Activated naive CD8-positive, alpha-beta T cell treated with anti-CD3 and anti-CD28 coated beads, Interleukin-2, amount 50 U/mL, for 24 hours (primary cell): ENCODE data around the gene FERMT1.
A peak's percentile ranks its signal among the peaks of the same experiment; 100 is the strongest.

Experiments
- ATAC-seq: fragments of 150-1000 bp; cut with Tn5 transposase; one replicate; pipeline ENCODE4 v1.10.0; 2021
- DNase-seq: peaks from one replicate; pipeline ENCODE4 v3.0.0; 2021
- H3K27ac Mint-ChIP-seq: one replicate; pipeline ENCODE4 v1.8.0; 2021; ENCODE audit warnings: mild to moderate bottlenecking, mixed read lengths
- H3K27me3 Mint-ChIP-seq: one replicate; pipeline ENCODE4 v1.8.0; 2021; ENCODE audit warnings: mixed read lengths
- H3K36me3 Mint-ChIP-seq: one replicate; pipeline ENCODE4 v1.8.0; 2021; ENCODE audit warnings: low read depth, mixed read lengths
- H3K4me1 Mint-ChIP-seq: one replicate; pipeline ENCODE4 v1.8.0; 2021; ENCODE audit warnings: mixed read lengths
- H3K4me3 Mint-ChIP-seq: one replicate; pipeline ENCODE4 v1.8.0; 2021; ENCODE audit warnings: mild to moderate bottlenecking, moderate library complexity, mixed read lengths
- H3K9me3 Mint-ChIP-seq: one replicate; pipeline ENCODE4 v1.8.0; 2021; ENCODE audit warnings: mixed read lengths

The FERMT1 gene

GRCh38 chr20:6122873-6123648 lies at the start of gene FERMT1:
TSS of gene FERMT1 (minus strand) at chr20:6123030. CDS start at chr20:6119554, 3,476 bp downstream.
- Mint-ChIP-seq H3K4me1 (peaks cover 3% of the 10 kb centered on the region), H3K9me3 (no peaks in the 10 kb centered on the region), H3K36me3 (no peaks in the 10 kb centered on the region), H3K4me3 (peak within 1 kb of the TSS; percentile 24), H3K27me3 (peaks cover 35% of the 10 kb centered on the region), H3K27ac (no peak within 1 kb of the TSS)
- ATAC-seq (peak; percentile 87), DNase-seq (peak; percentile 35)

GRCh38 chr20:6169251-6169650 lies 46.4 kb upstream of the FERMT1 start:
- H3K27ac Mint-ChIP-seq, result no peak overlapping the region
- H3K4me1 Mint-ChIP-seq, result no peaks in the 10 kb centered on the region
- no peaks in the 10 kb centered on the region for H3K36me3 Mint-ChIP-seq
- H3K27me3 Mint-ChIP-seq, result peaks cover 5% of the 10 kb centered on the region
- ATAC-seq (no peak), DNase-seq (no peak)
- H3K9me3 Mint-ChIP-seq, result peaks cover 10% of the 10 kb centered on the region
- no peak overlapping the region for H3K4me3 Mint-ChIP-seq

- H3K36me3 Mint-ChIP-seq, result no peaks in the 10 kb centered on the region
- H3K27ac Mint-ChIP-seq, result no peak overlapping the region
- no peak for DNase-seq
- H3K9me3 Mint-ChIP-seq, result peaks cover 10% of the 10 kb centered on the region
- ATAC-seq, result no peak
- H3K4me3 Mint-ChIP-seq, result no peak overlapping the region
- no peaks in the 10 kb centered on the region for H3K4me1 Mint-ChIP-seq
- H3K27me3 Mint-ChIP-seq, result peaks cover 5% of the 10 kb centered on the region
These were observed 45.4 kb upstream of the FERMT1 start for GRCh38 chr20:6168204-6168603.

GRCh38 chr20:6165346-6165745 lies 42.5 kb upstream of the FERMT1 start:
- no peaks in the 10 kb centered on the region for H3K36me3 Mint-ChIP-seq

GRCh38 chr20:6164421-6165341 lies 41.9 kb upstream of the FERMT1 start:
- Mint-ChIP-seq H3K36me3 (no peaks in the 10 kb centered on the region), H3K4me3 (no peak overlapping the region), H3K9me3 (peaks cover 3% of the 10 kb centered on the region), H3K4me1 (no peaks in the 10 kb centered on the region), H3K27ac (no peak overlapping the region), H3K27me3 (peaks cover 10% of the 10 kb centered on the region)
- no peak for ATAC-seq
- no peak for DNase-seq

More at GRCh38 chr20:6165346-6165745, 42.5 kb upstream of the FERMT1 start:
- Mint-ChIP-seq H3K27me3 (peaks cover 8% of the 10 kb centered on the region), H3K9me3 (peaks cover under 1% of the 10 kb centered on the region), H3K27ac (no peak overlapping the region), H3K4me1 (no peaks in the 10 kb centered on the region), H3K4me3 (no peak overlapping the region)
- DNase-seq (no peak), ATAC-seq (no peak)

- no peak for ATAC-seq
- no peaks in the 10 kb centered on the region for H3K4me1 Mint-ChIP-seq
- no peak overlapping the region for H3K27ac Mint-ChIP-seq
- DNase-seq, result no peak
- peaks cover 9% of the 10 kb centered on the region for H3K27me3 Mint-ChIP-seq
- H3K9me3 Mint-ChIP-seq, result peaks cover 17% of the 10 kb centered on the region
- no peak overlapping the region for H3K4me3 Mint-ChIP-seq
- peaks cover 6% of the 10 kb centered on the region for H3K36me3 Mint-ChIP-seq
These were observed 37.9 kb upstream of the FERMT1 start for GRCh38 chr20:6160736-6161135.

- Mint-ChIP-seq H3K9me3 (peaks cover 24% of the 10 kb centered on the region), H3K4me1 (no peaks in the 10 kb centered on the region), H3K27ac (no peak overlapping the region), H3K4me3 (no peak overlapping the region), H3K36me3 (peaks cover 6% of the 10 kb centered on the region), H3K27me3 (peaks cover 18% of the 10 kb centered on the region)
- ATAC-seq (no peak), DNase-seq (no peak)
These were observed 34.5 kb upstream of the FERMT1 start for GRCh38 chr20:6157345-6157744.

GRCh38 chr20:6152777-6153176 lies 29.9 kb upstream of the FERMT1 start:
- Mint-ChIP-seq H3K27ac (no peak overlapping the region), H3K9me3 (peaks cover 20% of the 10 kb centered on the region), H3K4me1 (no peaks in the 10 kb centered on the region), H3K4me3 (no peak overlapping the region), H3K36me3 (peaks cover 6% of the 10 kb centered on the region), H3K27me3 (peaks cover 18% of the 10 kb centered on the region)
- DNase-seq (no peak), ATAC-seq (no peak)

- Mint-ChIP-seq H3K27me3 (peaks cover 10% of the 10 kb centered on the region), H3K4me3 (no peak overlapping the region), H3K9me3 (no peaks in the 10 kb centered on the region), H3K4me1 (no peaks in the 10 kb centered on the region), H3K27ac (no peak overlapping the region), H3K36me3 (no peaks in the 10 kb centered on the region)
- ATAC-seq, result no peak
- no peak for DNase-seq
These were observed 25.2 kb upstream of the FERMT1 start for GRCh38 chr20:6148073-6148472.

GRCh38 chr20:6142348-6142993 lies 19.6 kb upstream of the FERMT1 start:
- ATAC-seq (no peak), DNase-seq (peak; percentile 44)
- Mint-ChIP-seq H3K4me3 (no peak overlapping the region), H3K27me3 (peaks cover 5% of the 10 kb centered on the region), H3K27ac (no peak overlapping the region), H3K36me3 (no peaks in the 10 kb centered on the region), H3K9me3 (no peaks in the 10 kb centered on the region), H3K4me1 (no peaks in the 10 kb centered on the region)

GRCh38 chr20:6140947-6141346 lies 18.1 kb upstream of the FERMT1 start:
- no peaks in the 10 kb centered on the region for H3K4me1 Mint-ChIP-seq
- H3K27ac Mint-ChIP-seq, result no peak overlapping the region
- H3K36me3 Mint-ChIP-seq, result no peaks in the 10 kb centered on the region
- H3K9me3 Mint-ChIP-seq, result no peaks in the 10 kb centered on the region
- ATAC-seq (peak; percentile 49), DNase-seq (no peak)
- no peak overlapping the region for H3K4me3 Mint-ChIP-seq
- peaks cover 8% of the 10 kb centered on the region for H3K27me3 Mint-ChIP-seq

- H3K27ac Mint-ChIP-seq, result no peak overlapping the region
- H3K36me3 Mint-ChIP-seq, result no peaks in the 10 kb centered on the region
- no peak for DNase-seq
- H3K4me3 Mint-ChIP-seq, result no peak overlapping the region
- H3K27me3 Mint-ChIP-seq, result peaks cover 10% of the 10 kb centered on the region
- no peak for ATAC-seq
- no peaks in the 10 kb centered on the region for H3K4me1 Mint-ChIP-seq
- H3K9me3 Mint-ChIP-seq, result no peaks in the 10 kb centered on the region
These were observed 12.5 kb upstream of the FERMT1 start for GRCh38 chr20:6135347-6135746.

- H3K9me3 Mint-ChIP-seq, result no peaks in the 10 kb centered on the region
- no peak overlapping the region for H3K27ac Mint-ChIP-seq
- DNase-seq (no peak), ATAC-seq (no peak)
- H3K4me3 Mint-ChIP-seq, result no peak overlapping the region
- no peaks in the 10 kb centered on the region for H3K36me3 Mint-ChIP-seq
- peaks cover 10% of the 10 kb centered on the region for H3K27me3 Mint-ChIP-seq
- no peaks in the 10 kb centered on the region for H3K4me1 Mint-ChIP-seq
These were observed 11.8 kb upstream of the FERMT1 start for GRCh38 chr20:6134592-6134991.

GRCh38 chr20:6130045-6130444 lies 7.2 kb upstream of the FERMT1 start:
- H3K4me3 Mint-ChIP-seq, result no peak overlapping the region
- no peak overlapping the region for H3K27ac Mint-ChIP-seq
- ATAC-seq (no peak), DNase-seq (no peak)
- no peaks in the 10 kb centered on the region for H3K9me3 Mint-ChIP-seq
- H3K4me1 Mint-ChIP-seq, result no peaks in the 10 kb centered on the region
- peaks cover 13% of the 10 kb centered on the region for H3K27me3 Mint-ChIP-seq
- H3K36me3 Mint-ChIP-seq, result no peaks in the 10 kb centered on the region
